NB4 (cell line): ENCODE measurements around the gene RIT2.

Experiments used
- DNase-seq: peaks from one replicate; pipeline ENCODE4 v3.0.0; 2010; ENCODE audit warnings: low read depth
- H3K4me3 ChIP-seq: one replicate; pipeline ENCODE4 v1.5.1; 2011; ENCODE audit warnings: mild to moderate bottlenecking, low read depth, low read length, moderate library complexity
- MYC ChIP-seq: IDR thresholded peaks from 2 replicates; pipeline ENCODE4 v1.6.1; 2011; ENCODE audit warnings: low read depth, low read length
- POLR2A ChIP-seq: IDR thresholded peaks from 2 replicates; pipeline ENCODE4 v1.6.1; 2011; ENCODE audit warnings: mild to moderate bottlenecking; ENCODE audit not compliant: insufficient read length; ENCODE audit errors: extremely low read depth
- TF ChIP-seq, protein P1 (sequence below): IDR thresholded peaks from 2 replicates; pipeline ENCODE4 v1.6.1; 2011; ENCODE audit warnings: low read depth, low read length
- TF ChIP-seq, protein P2 (sequence below): IDR thresholded peaks from one replicate; pipeline ENCODE4 v1.5.1; 2012; ENCODE audit warnings: low read depth, low read length

RIT2 gene

DNA sequence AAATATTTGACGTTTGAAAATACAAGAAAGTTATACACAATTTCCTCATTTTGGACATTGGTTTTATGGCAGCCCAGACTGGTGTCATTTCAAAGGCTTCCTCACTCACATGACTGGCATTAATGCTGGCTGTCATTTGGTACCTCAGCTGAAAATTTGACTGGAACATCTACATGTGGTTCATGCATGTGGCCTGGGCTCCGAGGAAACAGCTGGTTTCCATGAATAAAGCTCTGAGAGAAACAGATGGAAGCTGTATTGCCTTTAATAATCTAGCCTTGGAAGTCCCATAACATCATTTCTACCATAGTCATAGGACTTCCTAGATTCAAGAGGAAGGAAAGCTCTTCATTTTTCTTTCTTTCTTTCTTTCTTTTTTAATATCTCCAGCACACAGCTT is 42.9 kb upstream of the RIT2 start:
- TF ChIP-seq MYC (no peak), POLR2A (no peak)
- TF ChIP-seq, protein P1, sequence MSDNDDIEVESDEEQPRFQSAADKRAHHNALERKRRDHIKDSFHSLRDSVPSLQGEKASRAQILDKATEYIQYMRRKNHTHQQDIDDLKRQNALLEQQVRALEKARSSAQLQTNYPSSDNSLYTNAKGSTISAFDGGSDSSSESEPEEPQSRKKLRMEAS: no peak
- TF ChIP-seq, protein P2, sequence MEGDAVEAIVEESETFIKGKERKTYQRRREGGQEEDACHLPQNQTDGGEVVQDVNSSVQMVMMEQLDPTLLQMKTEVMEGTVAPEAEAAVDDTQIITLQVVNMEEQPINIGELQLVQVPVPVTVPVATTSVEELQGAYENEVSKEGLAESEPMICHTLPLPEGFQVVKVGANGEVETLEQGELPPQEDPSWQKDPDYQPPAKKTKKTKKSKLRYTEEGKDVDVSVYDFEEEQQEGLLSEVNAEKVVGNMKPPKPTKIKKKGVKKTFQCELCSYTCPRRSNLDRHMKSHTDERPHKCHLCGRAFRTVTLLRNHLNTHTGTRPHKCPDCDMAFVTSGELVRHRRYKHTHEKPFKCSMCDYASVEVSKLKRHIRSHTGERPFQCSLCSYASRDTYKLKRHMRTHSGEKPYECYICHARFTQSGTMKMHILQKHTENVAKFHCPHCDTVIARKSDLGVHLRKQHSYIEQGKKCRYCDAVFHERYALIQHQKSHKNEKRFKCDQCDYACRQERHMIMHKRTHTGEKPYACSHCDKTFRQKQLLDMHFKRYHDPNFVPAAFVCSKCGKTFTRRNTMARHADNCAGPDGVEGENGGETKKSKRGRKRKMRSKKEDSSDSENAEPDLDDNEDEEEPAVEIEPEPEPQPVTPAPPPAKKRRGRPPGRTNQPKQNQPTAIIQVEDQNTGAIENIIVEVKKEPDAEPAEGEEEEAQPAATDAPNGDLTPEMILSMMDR: no peak
- no peak overlapping the region for H3K4me3 ChIP-seq
- no peak for DNase-seq

DNA sequence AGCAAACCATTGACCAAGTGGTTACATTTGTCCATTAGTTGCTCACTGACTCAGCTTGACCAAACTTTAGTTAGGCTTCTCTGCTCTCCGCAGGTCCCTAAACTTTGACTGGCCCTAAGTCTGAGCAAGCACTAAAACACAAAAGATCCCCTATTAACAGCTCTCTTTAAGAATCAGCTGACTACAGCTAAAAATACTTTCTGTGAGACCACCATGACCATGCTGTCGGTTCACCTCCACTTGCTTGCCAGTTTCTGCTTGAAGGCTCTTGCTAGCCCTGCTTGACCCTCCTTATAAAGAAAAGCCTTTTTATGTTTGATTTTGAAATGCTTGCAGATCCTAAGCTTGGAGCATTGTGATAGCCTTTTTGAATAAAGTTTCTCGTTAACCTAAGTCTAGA is 40.4 kb upstream of the RIT2 start:
- no peak overlapping the region for H3K4me3 ChIP-seq
- no peak for DNase-seq
- no peak for TF ChIP-seq MYC
- TF ChIP-seq, protein P2: no peak
- TF ChIP-seq, protein P1: no peak
- TF ChIP-seq POLR2A: no peak

DNA sequence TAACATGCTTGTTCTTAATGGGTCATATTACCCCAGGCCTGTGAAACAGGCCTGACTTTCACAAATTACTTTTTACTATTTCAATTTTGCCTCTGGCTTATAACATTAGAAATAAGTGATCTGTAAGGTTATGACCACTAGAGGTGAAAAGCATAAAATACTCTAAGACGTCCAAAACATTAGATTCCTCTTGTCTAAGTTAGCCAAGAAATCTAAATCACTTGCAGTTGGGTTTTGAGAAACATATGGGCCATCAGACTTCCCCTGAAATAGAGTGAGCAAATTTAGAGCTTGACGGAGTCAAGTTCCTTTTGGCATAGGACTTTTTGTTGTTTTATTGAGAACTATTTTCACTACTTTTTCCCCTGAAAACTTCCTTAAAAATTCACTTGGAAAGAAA is 32.7 kb upstream of the RIT2 start:
- no peak overlapping the region for H3K4me3 ChIP-seq
- DNase-seq: no peak
- TF ChIP-seq MYC (no peak), POLR2A (no peak)
- TF ChIP-seq, protein P1: no peak
- TF ChIP-seq, protein P2: no peak

DNA sequence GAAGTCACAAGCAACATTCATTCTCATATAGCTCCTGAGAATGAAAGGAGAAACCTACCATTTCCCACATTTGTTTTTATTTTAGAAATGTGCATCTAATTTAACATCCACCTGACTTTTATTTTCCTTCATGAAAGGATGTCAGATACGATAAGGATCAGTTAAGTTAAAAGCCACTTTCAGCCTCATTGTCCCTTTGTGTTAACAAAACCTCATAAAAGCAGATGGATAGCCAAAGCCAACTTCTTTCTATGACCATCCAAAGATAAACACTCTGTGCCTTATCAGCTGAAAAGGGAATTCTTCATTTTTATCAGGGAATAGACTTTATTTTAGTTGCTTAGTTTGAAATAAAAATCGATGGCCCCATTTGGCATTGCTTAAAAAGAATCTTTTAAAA is 25.7 kb upstream of the RIT2 start:
- DNase-seq: no peak
- H3K4me3 ChIP-seq: no peak overlapping the region
- TF ChIP-seq MYC: no peak
- TF ChIP-seq, protein P2: no peak
- TF ChIP-seq, protein P1: no peak
- no peak for TF ChIP-seq POLR2A

DNA sequence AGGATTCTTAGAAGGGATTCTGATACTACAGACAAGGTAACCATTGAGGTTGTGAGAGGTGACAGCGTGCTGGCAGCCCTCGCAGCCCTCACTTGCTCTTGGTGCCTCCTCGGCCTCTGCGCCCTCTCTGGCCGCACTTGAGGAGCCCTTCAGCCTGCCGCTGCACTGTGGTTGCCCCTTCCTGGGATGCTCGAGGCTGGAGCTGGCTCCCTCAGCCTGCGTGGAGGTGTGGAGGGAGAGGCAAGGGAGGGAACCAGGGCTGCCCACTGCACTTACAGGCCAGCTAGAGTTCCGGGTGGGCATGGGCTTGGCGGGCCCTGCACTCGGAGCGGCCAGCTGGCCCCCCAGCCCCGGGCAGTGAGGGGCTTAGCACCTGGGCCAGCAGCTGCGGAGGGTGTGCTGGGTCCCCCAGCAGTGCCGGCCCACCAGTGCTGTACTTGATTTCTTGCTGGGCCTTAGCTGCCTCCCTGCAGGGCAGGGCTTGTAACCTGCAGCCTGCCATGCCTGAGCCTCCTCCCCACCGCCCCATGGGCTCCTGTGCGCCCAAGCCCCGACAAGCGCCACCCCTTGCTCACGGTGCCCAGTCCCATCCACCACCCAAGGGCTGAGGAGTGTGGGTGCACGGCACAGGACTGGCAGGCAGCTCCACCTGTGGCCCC is 23.9 kb upstream of the RIT2 start:
- H3K4me3 ChIP-seq: no peak overlapping the region
- no peak for DNase-seq
- TF ChIP-seq MYC: no peak
- TF ChIP-seq, protein P1: no peak
- TF ChIP-seq POLR2A: no peak
- TF ChIP-seq, protein P2: no peak
